GM12873 (cell line): ENCODE measurements around the gene USP11.

Source experiments
- TF ChIP-seq, protein P1 (sequence below): IDR thresholded peaks from 2 replicates; pipeline ENCODE4 v1.5.1; 2012; ENCODE audit warnings: low read depth, mild to moderate bottlenecking, moderate library complexity, low read length, control low read depth; ENCODE audit not compliant: insufficient read depth; ENCODE audit errors: missing control alignments

Gene USP11

GRCh38 chrX:47198687-47199080 lies 34.1 kb upstream of the USP11 start:
- TF ChIP-seq, protein P1, sequence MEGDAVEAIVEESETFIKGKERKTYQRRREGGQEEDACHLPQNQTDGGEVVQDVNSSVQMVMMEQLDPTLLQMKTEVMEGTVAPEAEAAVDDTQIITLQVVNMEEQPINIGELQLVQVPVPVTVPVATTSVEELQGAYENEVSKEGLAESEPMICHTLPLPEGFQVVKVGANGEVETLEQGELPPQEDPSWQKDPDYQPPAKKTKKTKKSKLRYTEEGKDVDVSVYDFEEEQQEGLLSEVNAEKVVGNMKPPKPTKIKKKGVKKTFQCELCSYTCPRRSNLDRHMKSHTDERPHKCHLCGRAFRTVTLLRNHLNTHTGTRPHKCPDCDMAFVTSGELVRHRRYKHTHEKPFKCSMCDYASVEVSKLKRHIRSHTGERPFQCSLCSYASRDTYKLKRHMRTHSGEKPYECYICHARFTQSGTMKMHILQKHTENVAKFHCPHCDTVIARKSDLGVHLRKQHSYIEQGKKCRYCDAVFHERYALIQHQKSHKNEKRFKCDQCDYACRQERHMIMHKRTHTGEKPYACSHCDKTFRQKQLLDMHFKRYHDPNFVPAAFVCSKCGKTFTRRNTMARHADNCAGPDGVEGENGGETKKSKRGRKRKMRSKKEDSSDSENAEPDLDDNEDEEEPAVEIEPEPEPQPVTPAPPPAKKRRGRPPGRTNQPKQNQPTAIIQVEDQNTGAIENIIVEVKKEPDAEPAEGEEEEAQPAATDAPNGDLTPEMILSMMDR, result no peak

DNA sequence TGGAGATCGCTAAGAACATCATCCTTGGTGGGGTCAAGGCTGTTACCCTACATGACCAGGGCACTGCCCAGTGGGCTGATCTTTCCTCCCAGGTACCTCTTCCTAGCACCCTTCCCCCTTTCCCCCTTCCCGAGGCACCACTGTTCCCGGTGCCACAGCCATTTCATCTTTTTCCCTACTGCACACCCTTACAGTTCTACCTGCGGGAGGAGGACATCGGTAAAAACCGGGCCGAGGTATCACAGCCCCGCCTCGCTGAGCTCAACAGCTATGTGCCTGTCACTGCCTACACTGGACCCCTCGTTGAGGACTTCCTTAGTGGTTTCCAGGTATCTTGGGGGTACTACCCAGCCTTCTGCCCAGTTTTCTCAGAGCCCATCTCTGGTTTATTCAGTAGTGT lies 33.5 kb upstream of the USP11 start:
- TF ChIP-seq, protein P1, result no peak

GRCh38 chrX:47200385-47201150 lies 32.2 kb upstream of the USP11 start:
- TF ChIP-seq, protein P1, result no peak

- TF ChIP-seq, protein P1, result no peak
Measured at GRCh38 chrX:47201345-47201944, 31.4 kb upstream of the USP11 start.

DNA sequence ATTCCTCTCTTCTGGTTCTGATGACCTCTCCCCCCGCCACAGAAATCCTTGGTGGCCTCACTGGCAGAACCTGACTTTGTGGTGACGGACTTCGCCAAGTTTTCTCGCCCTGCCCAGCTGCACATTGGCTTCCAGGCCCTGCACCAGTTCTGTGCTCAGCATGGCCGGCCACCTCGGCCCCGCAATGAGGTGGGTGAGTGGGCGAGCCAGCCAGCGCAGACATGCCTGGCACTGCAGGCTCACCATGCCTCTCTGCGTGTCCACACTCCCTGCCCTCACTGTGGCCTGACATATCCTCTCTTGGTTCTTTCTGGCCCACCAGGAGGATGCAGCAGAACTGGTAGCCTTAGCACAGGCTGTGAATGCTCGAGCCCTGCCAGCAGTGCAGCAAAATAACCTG lies 30.5 kb upstream of the USP11 start:
- TF ChIP-seq, protein P1, result no peak

GRCh38 chrX:47202877-47203276 lies 29.9 kb upstream of the USP11 start:
- TF ChIP-seq, protein P1, result no peak

DNA sequence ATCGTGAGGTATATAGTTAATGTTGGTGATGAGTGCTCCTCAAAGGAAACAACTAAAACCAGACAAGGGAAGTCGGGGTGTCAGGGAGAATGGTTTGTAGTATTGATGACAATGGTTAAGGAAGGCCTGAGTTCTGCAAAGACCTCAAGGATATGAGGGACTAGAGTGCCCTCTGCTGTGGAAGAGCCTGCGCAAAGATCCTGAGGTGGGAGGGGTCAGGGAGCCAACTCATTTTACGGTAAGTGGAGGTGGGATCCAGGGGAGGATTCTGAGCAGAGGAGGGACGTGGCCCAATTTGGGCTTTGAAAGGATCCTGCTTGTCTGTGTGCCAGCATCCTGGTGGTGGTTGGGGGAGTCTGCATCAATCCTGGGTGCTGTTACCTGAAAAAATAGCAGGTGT lies 27.8 kb upstream of the USP11 start:
- TF ChIP-seq, protein P1, result no peak
